Adrenal gland (tissue), 5 donors: ENCODE measurements around the gene HAUS1.

Experiments used
- CTCF ChIP-seq, 6 experiments: fragments of 450-650 bp in 4 of 6; fragments of 200-600 bp in 2 of 6; sonication (generic) in 1 of 6; IDR thresholded peaks; 1 replicate in 5 of 6; 2 replicates in 1 of 6; pipeline versions ENCODE4 v1.5.1 to v1.8.0; 2016 to 2021; ENCODE audit warnings: antibody characterized with exemption in 6 of 6, mild to moderate bottlenecking in 2 of 6, moderate library complexity in 1 of 6
- POLR2A ChIP-seq, 2 donors: fragments of 450-650 bp; IDR thresholded peaks; one replicate each; pipeline ENCODE4 v1.6.1; 2017; ENCODE audit warnings: antibody characterized with exemption in 2 of 2, mild to moderate bottlenecking in 2 of 2, moderate library complexity in 1 of 2
- donor health status: DM: no; HTN: no; CAD: no.

GRCh38 chr18:46141199-46141598 lies 37.0 kb downstream of the HAUS1 start:
- no peak for TF ChIP-seq CTCF (IDR thresholded peaks at IDR 0.05)
- no peak for TF ChIP-seq POLR2A (IDR thresholded peaks at IDR 0.05)
